Measurements from ENCODE around the gene MBNL1. TPM values are rescaled to one million over a fixed set of nuclear protein-coding genes. Genes with fewer than 3 reads are reported as not detected.
A peak's percentile ranks its signal among the peaks of the same experiment; 100 is the strongest.

The MBNL1 gene
- total and polyA plus RNA-seq, 2 of the 13 experiments (the other 11 are each of a cell fraction or from before 2014, with no cell fraction given) = 27.1 to 55.4 TPM

GRCh38 chr3:152277198-152277597 lies 8.5 kb downstream of the MBNL1 start:
- no TSS peak for BruUV-seq (replicated peaks)
- FAIRE-seq = no peak
- POLR2A ChIA-PET = interaction anchor here (1.9 kb wide), 1 partner anchor 9 kb away, joined by 7 read pairs; the partner anchor contains the start of gene MBNL1

DNA sequence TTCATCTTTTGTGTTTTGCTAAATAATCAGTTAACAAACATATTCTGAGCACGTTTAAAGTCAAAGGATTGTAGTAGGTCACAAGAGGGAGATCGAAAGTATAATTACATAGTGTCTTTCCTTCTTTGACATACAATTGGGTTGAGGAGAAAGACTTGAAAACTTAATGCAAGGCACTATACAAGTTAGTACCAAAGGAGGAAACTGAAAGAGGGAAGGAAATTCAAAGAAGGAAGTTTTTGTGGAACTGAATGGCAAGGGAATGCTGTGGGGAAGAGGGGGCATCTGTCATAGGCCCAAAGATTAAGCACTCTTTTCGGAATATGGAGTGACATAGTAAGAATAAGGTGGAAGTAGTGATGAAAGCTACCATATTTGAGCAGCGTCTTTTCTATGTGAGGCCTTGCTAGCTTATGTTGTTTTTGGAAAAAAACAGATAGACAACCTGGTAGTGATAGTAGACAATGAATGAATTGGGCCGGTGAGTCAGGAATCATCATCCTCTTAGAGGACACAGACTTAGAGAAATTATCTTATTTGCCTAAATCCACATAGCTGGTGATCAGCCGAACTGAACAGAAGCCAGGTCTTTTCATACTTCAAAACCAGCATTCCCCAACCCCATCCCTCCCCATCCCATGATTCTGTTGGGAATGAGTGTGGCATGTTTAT lies 10.2 kb downstream of the MBNL1 start:
- DNase-seq (ENCODE audit: low spot score) (no peak), ATAC-seq (no peak), FAIRE-seq (no peak)
- Histone ChIP-seq H3K9me3 (ENCODE audit: low read length) (no peaks in the 10 kb centered on the region), H3K4me3 (replicated peaks in 1 of 3; ENCODE audit: insufficient read depth in 1 of 3, low read depth in 2 of 3, low read length in 3 of 3) (no peak overlapping the region), H3K27me3 (ENCODE audit: control insufficient read depth in 1 of 2, insufficient read depth in 2 of 2, low read length in 2 of 2) (no peaks in the 10 kb centered on the region), H2AFZ (ENCODE audit: low read length) (no peak overlapping the region), H3K4me1 (ENCODE audit: insufficient read depth, low read length) (peaks cover 69% of the 10 kb centered on the region), H3K79me2 (ENCODE audit: insufficient read depth, low read length) (peaks cover 97% of the 10 kb centered on the region), H3K36me3 (replicated peaks in 1 of 2; ENCODE audit: control insufficient read depth in 1 of 2, insufficient read depth in 2 of 2, low read length in 2 of 2) (no peaks in the 10 kb centered on the region), H3K27ac (ENCODE audit: extremely low read length, insufficient read depth, low read length) (no peak overlapping the region), H3K4me2 (ENCODE audit: low read depth, low read length) (no peak overlapping the region), H3K9ac (ENCODE audit: insufficient read depth, low read depth, low read length) (no peak overlapping the region), H4K20me1 (ENCODE audit: insufficient read depth, low read length) (peaks cover 10% of the 10 kb centered on the region; the same call in 1 of the 2 replicates)
- CTCF ChIA-PET (ENCODE audit: low intra/inter-chr PET ratio, low total read pairs) = no interaction called here
- TF ChIP-seq HNRNPK (IDR thresholded peaks at IDR 0.05; ENCODE audit: low read depth, low read length, poor library complexity, severe bottlenecking) = peak; percentile 30
- TF ChIP-seq ZEB1 (IDR thresholded peaks at IDR 0.05; ENCODE audit: insufficient replicate concordance, low read depth) = no peak
- no TSS peak for BruUV-seq (replicated peaks)
- WGBS (ENCODE audit: low lambda C conversion rate) = 92% methylated on average over 6 of the region's 6 CpGs
- in situ Hi-C loops (cut with HindIII; ENCODE audit: extremely low pct_ligation_motif_present, low pct_unique_long_range_greater_than_20kb) (no loop called here), intact Hi-C loops (cut with micrococcal nuclease; ENCODE audit: unreplicated experiment) (no loop called here)
- POLR2A ChIA-PET = no interaction called here

More at GRCh38 chr3:152277198-152277597, 8.5 kb downstream of the MBNL1 start:
- Histone ChIP-seq H3K36me3 (replicated peaks in 1 of 2; ENCODE audit: control insufficient read depth in 1 of 2, insufficient read depth in 2 of 2, low read length in 2 of 2) (no peaks in the 10 kb centered on the region), H3K9ac (ENCODE audit: insufficient read depth, low read depth, low read length) (no peak overlapping the region), H4K20me1 (ENCODE audit: insufficient read depth, low read length) (0 out of 2 replicates have a peak, but pooled peaks cover 8% of the 10 kb centered on the region), H3K27me3 (ENCODE audit: control insufficient read depth in 1 of 2, insufficient read depth in 2 of 2, low read length in 2 of 2) (no peaks in the 10 kb centered on the region), H3K4me1 (ENCODE audit: insufficient read depth, low read length) (peaks cover 72% of the 10 kb centered on the region), H3K4me3 (replicated peaks in 1 of 3; ENCODE audit: insufficient read depth in 1 of 3, low read depth in 2 of 3, low read length in 3 of 3) (no peak overlapping the region), H3K27ac (ENCODE audit: extremely low read length, insufficient read depth, low read length) (no peak overlapping the region), H3K9me3 (ENCODE audit: low read length) (no peaks in the 10 kb centered on the region), H3K79me2 (ENCODE audit: insufficient read depth, low read length) (peaks cover 97% of the 10 kb centered on the region), H2AFZ (ENCODE audit: low read length) (no peak overlapping the region), H3K4me2 (ENCODE audit: low read depth, low read length) (peak overlapping the region; percentile 15; the same call in 1 of the 2 replicates)
- in situ Hi-C loops (cut with HindIII; ENCODE audit: extremely low pct_ligation_motif_present, low pct_unique_long_range_greater_than_20kb) = no loop called here
- WGBS (ENCODE audit: low lambda C conversion rate) = 0% methylated on average over 1 of the region's 1 CpG
- CTCF ChIA-PET (ENCODE audit: low intra/inter-chr PET ratio, low total read pairs) = no interaction called here
- ATAC-seq (peak; percentile 29; the same call in 1 of the 3 replicates), DNase-seq (ENCODE audit: low spot score) (no peak)
- intact Hi-C loops (cut with micrococcal nuclease; ENCODE audit: unreplicated experiment) = no loop called here
- no peak for TF ChIP-seq GZF1 (CRISPR knock-in tag; IDR thresholded peaks at IDR 0.05)
- TF ChIP-seq GATAD2A (CRISPR knock-in tag; IDR thresholded peaks at IDR 0.05) = 0 out of 2 replicates have a peak, but pooled peaks have one; percentile 11
